DOHH2 (cell line): ENCODE measurements around the gene SESN2.

Experiments used
- EZH2phosphoT487 ChIP-seq: fragments of 200-600 bp; sonication (generic); IDR thresholded peaks from 2 replicates; pipeline ENCODE4 v1.6.1; 2017; ENCODE audit warnings: borderline replicate concordance, mild to moderate bottlenecking, antibody characterized with exemption, low read length, moderate library complexity, mixed read lengths
- TF ChIP-seq, protein P1 (sequence below): fragments of 200-600 bp; sonication (generic); IDR thresholded peaks from one replicate; pipeline ENCODE4 v1.5.1; 2014; ENCODE audit warnings: antibody characterized with exemption, mild to moderate bottlenecking, low read depth, low read length; ENCODE audit not compliant: poor library complexity, severe bottlenecking

DNA sequence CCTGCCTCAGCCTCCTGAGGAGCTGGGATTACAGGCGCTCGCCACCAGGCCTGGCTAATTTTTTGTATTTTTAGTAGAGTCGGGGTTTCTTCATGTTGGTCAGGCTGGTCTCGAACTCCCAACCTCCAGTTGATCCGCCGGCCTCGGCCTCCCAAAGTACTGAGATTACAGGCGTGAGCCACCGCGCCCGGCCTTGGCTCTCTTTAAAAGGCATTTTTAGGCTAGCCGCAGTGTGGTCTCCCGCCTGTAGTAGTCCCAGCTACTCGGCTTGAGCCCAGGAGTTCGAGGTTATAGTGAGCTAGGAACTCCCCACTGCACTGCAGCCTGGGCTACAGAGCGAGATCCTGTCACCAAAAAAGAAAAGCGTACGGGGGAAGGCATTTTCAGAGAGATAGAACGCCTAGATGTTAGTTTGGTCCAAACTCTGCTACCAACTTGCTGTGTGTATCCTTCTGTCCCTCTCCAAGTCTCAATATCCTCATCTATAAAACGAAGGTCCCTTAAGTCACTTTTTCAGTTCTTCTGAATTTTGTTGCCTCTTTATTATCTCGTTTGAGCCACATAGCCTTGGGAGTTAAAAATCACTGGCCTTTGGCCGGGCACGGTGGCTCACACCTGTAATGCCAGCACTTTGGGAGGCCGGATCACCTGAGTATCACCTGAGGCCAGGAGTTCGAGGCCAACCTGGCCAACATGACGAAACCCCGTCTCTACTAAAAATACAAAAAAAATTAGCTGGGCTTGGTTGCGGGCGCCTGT, 70.3 kb downstream of the SESN2 start:
- TF ChIP-seq, protein P1, sequence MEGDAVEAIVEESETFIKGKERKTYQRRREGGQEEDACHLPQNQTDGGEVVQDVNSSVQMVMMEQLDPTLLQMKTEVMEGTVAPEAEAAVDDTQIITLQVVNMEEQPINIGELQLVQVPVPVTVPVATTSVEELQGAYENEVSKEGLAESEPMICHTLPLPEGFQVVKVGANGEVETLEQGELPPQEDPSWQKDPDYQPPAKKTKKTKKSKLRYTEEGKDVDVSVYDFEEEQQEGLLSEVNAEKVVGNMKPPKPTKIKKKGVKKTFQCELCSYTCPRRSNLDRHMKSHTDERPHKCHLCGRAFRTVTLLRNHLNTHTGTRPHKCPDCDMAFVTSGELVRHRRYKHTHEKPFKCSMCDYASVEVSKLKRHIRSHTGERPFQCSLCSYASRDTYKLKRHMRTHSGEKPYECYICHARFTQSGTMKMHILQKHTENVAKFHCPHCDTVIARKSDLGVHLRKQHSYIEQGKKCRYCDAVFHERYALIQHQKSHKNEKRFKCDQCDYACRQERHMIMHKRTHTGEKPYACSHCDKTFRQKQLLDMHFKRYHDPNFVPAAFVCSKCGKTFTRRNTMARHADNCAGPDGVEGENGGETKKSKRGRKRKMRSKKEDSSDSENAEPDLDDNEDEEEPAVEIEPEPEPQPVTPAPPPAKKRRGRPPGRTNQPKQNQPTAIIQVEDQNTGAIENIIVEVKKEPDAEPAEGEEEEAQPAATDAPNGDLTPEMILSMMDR: no peak
- TF ChIP-seq EZH2phosphoT487: no peak
